HG02981 (cell line): Measurements from ENCODE around the gene AP1S1.
A peak's percentile ranks its signal among the peaks of the same experiment; 100 is the strongest.

Experiments used
- ATAC-seq: cut with Tn5 transposase; IDR thresholded peaks from one replicate; pipeline ENCODE4 v1.9.1; 2021; ENCODE audit warnings: mild to moderate bottlenecking, moderate library complexity; ENCODE audit not compliant: unreplicated experiment

AP1S1 gene

GRCh38 chr7:101156277-101156676, 2.0 kb downstream of the AP1S1 start:
- ATAC-seq, result no peak

- no peak for ATAC-seq
These were observed 2.8 kb downstream of the AP1S1 start for GRCh38 chr7:101156866-101157589.

- ATAC-seq, result no peak
These were observed 5.7 kb downstream of the AP1S1 start for GRCh38 chr7:101159696-101160674.

- ATAC-seq, result no peak
These were observed 6.6 kb downstream of the AP1S1 start for GRCh38 chr7:101160910-101161309.

GRCh38 chr7:101161692-101162471, 7.6 kb downstream of the AP1S1 start:
- no peak for ATAC-seq

- ATAC-seq, result no peak
These were observed 8.4 kb downstream of the AP1S1 start for GRCh38 chr7:101162551-101163278.

GRCh38 chr7:101163279-101164070, 9.2 kb downstream of the AP1S1 start:
- no peak for ATAC-seq

GRCh38 chr7:101164071-101164840, 10.0 kb downstream of the AP1S1 start:
- ATAC-seq, result no peak

GRCh38 chr7:101165075-101165957, 11.0 kb downstream of the AP1S1 start, which contains the start of gene VGF:
TSS of gene VGF (minus strand) at chr7:101165569. CDS start at chr7:101164843, 726 bp downstream.
- ATAC-seq, result peak; percentile 67

- no peak for ATAC-seq
These were observed 11.8 kb downstream of the AP1S1 start for GRCh38 chr7:101165958-101166647.

GRCh38 chr7:101166648-101166908, 12.3 kb downstream of the AP1S1 start:
- ATAC-seq, result no peak

GRCh38 chr7:101166909-101167644, 12.8 kb downstream of the AP1S1 start:
- ATAC-seq, result no peak

- no peak for ATAC-seq
These were observed 13.6 kb downstream of the AP1S1 start for GRCh38 chr7:101167645-101168411.

- ATAC-seq, result no peak
These were observed 14.3 kb downstream of the AP1S1 start for GRCh38 chr7:101168412-101169049.

GRCh38 chr7:101169110-101169837, 15.0 kb downstream of the AP1S1 start:
- ATAC-seq, result no peak
